ENCODE data around the gene DYNLRB1. TPM values are rescaled to one million over a fixed set of nuclear protein-coding genes. Genes with fewer than 3 reads are reported as not detected.

Gene DYNLRB1
- total and polyA plus RNA-seq, 2 donors (not counting 1 experiment from before 2014, with no cell fraction given): 55.3 to 120 TPM

DNA sequence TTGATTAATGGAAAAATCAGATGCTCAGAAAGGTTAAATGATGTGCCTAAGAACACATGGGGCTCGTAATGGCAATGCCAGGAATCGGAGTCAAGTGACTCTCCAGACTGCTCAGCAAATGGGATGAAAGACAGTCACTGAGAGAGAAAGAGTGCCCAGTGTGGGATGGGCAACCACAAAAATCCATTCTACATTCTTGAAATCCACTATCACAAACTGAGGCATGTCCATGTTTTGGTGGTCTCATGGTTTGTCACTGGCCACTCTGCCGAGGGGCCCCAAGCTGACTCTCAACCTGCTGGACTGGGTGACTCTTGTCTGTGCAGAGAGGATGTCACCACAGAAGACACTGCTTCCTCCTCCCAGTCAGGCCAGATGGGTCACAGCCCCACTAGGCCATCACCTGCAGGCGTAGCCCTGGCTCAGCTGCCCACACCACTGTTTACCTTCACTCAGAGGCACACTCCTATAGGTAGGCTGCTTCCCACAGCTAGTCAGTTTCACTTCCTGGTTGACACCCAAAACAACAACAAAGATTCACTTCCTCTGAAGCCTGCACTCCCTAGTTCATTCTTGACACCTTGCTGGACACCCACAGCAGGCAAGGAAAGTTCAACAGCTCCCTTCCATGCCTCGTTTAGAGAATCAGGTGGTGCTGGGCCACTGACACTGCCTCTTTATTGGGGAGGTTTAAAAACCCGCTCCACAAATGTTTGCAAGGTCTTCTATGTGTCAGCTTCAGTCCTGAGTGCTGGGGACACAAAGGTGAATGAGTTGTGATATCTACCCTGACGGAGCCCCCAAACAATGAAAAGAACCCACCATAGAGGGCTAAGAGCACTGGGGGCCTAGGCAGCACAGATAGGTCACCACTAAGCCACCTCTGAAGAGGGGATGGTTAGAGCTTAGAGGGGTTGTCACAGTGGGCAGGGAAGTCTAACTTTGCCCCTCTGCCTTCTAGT is 64.0 kb downstream of the DYNLRB1 start:
- H4K20me1 ChIP-seq (ENCODE audit: control insufficient read depth, insufficient read depth, low read length, poor library complexity, severe bottlenecking): no peaks in the 10 kb centered on the region
- 69% methylated on average over 4 of the region's 7 CpGs for WGBS (ENCODE audit: insufficient coverage)
- H3K4me3 ChIP-seq (ENCODE audit: control extremely low read depth in 1 of 5, extremely low read depth in 1 of 5, insufficient read depth in 1 of 5, low read depth in 2 of 5, low read length in 4 of 5): no peak overlapping the region
- peaks cover 18 to 29% of the 10 kb centered on the region in 2 donors for H3K4me1 ChIP-seq (ENCODE audit: control insufficient read depth in 2 of 2, insufficient read depth in 2 of 2, low read length in 2 of 2)
- H3K4me3 Mint-ChIP-seq: peak overlapping the region; percentile 45
- peaks cover 0 to 25% of the 10 kb centered on the region in 2 experiments for H3K36me3 ChIP-seq (replicated peaks in 1 of 2; ENCODE audit: control extremely low read depth in 1 of 2, control insufficient read depth in 1 of 2, extremely low read depth in 1 of 2, insufficient read depth in 2 of 2, low read length in 1 of 2)
- no peaks in the 10 kb centered on the region for H3K27me3 Mint-ChIP-seq
- peak overlapping the region; percentile 88 for H3K27ac Mint-ChIP-seq
- ChIA-PET POLR2A (no interaction called here), CTCF (interaction anchor here (0.8 to 1.7 kb wide), 2 partner anchors 22 to 190 kb away, joined by 3 read pairs; partner anchors contain the start of gene MAP1LC3A)
- intact Hi-C loops (cut with micrococcal nuclease): no loop called here
- TF ChIP-seq EZH2 (IDR thresholded peaks at IDR 0.05; ENCODE audit: borderline replicate concordance, insufficient read depth, low read depth, low read length, poor library complexity, severe bottlenecking): no peak
- TF ChIP-seq, protein P1, sequence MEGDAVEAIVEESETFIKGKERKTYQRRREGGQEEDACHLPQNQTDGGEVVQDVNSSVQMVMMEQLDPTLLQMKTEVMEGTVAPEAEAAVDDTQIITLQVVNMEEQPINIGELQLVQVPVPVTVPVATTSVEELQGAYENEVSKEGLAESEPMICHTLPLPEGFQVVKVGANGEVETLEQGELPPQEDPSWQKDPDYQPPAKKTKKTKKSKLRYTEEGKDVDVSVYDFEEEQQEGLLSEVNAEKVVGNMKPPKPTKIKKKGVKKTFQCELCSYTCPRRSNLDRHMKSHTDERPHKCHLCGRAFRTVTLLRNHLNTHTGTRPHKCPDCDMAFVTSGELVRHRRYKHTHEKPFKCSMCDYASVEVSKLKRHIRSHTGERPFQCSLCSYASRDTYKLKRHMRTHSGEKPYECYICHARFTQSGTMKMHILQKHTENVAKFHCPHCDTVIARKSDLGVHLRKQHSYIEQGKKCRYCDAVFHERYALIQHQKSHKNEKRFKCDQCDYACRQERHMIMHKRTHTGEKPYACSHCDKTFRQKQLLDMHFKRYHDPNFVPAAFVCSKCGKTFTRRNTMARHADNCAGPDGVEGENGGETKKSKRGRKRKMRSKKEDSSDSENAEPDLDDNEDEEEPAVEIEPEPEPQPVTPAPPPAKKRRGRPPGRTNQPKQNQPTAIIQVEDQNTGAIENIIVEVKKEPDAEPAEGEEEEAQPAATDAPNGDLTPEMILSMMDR (IDR thresholded peaks at IDR 0.05): no peak
- H3K79me2 ChIP-seq (ENCODE audit: control insufficient read depth, insufficient read depth, low read length): no peaks in the 10 kb centered on the region
- peak; percentile 91 for ATAC-seq (ENCODE audit: low read depth)
- no peaks in the 10 kb centered on the region for H3K27me3 ChIP-seq (replicated peaks in 1 of 4; ENCODE audit: control extremely low read depth in 1 of 4, control insufficient read depth in 3 of 4, insufficient read depth in 4 of 4, low read length in 3 of 4)
- H3K4me2 ChIP-seq (replicated peaks; ENCODE audit: low read depth, low read length, poor library complexity, severe bottlenecking): peak overlapping the region; percentile 40
- peak overlapping the region; percentile 52 to 75 for H3K27ac ChIP-seq (ENCODE audit: low read length in 2 of 2)
- H3K4me1 Mint-ChIP-seq: peaks cover 31% of the 10 kb centered on the region
- peak; percentile 63 for DNase-seq
- peak overlapping the region; percentile 19 for H3K9ac ChIP-seq (ENCODE audit: low read length)
- H3K9me3 Mint-ChIP-seq (ENCODE audit: insufficient read depth): no peaks in the 10 kb centered on the region
- peak overlapping the region; percentile 30 for H2AFZ ChIP-seq (ENCODE audit: insufficient read depth, low read depth, low read length, poor library complexity, severe bottlenecking)
- H3K9me3 ChIP-seq (ENCODE audit: control extremely low read depth in 1 of 3, control insufficient read depth in 2 of 3, insufficient read depth in 1 of 3, low read length in 2 of 3): peaks cover 0 to 20% (median 12%) of the 10 kb centered on the region in 3 donors

Measured in B cell (primary cell).